Activated CD4-positive, alpha-beta T cell treated with anti-CD3 and anti-CD28 coated beads, Interleukin-2, Interleukin-4, amounts not matched to agents 100 ng/mL and 50 ng/mL, durations not matched to agents 16 hours and 8 hours (primary cell): Measurements from ENCODE around the gene SRL.

Source experiments
- DNase-seq: peaks from one replicate; pipeline ENCODE4 v3.0.0-alpha.2; 2020; ENCODE audit warnings: low spot score

The SRL gene

DNA sequence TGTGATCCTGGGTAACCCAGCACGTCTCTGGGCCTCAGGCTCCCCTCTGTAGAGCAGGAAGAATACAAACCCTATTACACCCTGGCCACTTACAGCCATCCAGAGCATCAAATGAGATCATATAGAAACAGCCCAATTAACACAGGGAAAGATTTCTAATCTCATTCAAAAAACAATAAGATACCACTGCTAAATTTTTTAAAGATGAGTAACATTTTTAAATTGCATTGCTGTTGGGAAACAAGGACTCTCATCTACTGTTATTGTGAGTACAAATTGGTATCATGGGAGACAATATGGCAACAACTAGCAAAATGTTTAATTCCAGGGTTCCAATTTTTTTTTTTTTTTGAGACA, 41.1 kb downstream of the SRL start:
- DNase-seq: no peak

DNA sequence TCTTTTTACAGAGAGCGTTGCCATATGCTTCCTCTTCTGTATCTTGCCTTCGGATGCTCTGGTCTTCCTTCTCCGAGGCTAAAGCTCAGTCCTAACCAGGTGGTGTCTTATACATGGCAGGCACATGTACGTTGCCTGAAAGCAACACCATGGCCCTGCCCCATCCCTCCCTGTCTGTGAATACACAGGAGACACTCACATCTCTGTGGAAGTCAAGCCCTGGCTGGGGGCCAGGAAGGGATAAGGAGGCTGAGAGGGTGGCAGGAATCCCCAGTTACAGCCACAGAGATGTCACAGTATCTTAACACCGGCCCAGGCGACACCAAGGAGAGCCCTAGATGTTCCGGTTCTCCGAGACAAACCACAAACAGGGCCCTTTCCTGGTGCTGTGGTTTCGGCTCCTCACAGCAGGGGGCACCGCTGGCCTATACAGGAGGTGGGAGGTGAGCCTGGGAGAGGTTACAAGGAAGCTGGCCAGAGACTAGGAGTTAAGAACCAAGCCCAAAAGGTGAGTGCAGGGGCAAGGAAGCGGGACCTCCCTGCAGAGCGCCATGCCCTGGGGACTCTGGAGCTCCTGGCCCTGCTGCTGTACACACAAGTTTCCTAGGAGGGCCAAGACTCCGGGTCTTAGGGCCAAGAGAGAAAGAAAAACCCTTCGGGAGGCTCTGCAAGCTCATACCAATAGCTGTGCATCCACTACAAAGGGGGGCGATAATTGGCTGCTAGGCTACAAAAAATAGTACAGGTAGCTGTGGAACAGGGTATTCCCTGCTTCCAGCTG, 41.7 kb downstream of the SRL start:
- DNase-seq: peak; percentile 28

DNA sequence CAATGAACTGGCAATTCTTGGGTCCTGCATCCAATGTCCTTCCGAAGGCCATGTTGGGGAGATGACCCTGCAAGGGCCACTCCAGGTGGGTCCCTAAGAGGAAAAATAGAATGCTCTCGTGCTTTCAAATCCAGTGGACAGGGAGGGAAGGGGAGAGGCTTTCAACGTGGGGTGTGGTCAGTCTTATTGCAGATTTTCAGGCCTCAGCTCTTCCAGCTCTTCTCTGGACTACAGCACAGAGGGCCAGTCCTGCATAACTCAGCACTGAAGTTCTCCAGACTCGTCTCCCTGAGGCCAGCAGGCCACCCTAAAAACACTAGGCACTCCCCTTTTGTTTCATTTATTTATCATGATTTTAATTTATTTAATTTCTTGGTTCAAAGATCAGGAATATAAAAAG, 43.1 kb downstream of the SRL start:
- no peak for DNase-seq

DNA sequence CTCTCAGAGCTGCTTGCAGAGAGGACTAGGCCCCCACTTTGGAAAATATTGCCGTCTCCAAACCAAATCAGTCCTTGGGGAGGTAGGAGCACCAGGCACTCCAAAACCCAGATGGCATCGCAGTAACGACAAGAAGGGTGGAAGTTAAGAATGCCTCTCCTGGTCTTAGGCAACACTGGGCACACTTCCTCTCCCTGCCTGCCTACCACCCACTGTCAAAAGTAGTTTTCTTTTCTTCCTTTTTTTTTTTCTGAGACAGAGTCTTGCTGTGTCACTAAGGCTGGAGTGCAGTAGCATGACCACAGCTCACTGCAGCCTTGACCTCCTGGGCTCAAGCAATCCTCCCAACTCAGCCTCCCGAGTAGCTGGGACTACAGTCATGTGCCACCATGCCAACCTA, 47.2 kb downstream of the SRL start:
- DNase-seq: no peak

DNA sequence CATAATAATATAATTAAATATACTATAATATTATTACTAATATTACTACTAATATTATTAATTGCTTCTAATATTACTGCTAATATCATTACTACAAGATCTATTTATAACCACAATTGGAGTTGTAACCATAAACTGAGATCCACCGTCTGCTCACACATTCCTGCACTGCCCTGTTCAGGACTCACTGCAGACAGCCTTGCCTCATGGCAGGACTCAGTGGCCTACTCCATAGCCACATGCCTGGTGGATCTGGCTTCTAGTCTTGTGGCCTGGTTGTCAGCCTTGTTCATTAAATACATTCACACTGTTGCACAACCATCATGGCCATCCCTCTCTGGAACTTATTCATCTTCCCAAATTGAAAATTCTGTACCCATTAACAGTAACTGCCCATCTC, 48.0 kb downstream of the SRL start:
- no peak for DNase-seq

DNA sequence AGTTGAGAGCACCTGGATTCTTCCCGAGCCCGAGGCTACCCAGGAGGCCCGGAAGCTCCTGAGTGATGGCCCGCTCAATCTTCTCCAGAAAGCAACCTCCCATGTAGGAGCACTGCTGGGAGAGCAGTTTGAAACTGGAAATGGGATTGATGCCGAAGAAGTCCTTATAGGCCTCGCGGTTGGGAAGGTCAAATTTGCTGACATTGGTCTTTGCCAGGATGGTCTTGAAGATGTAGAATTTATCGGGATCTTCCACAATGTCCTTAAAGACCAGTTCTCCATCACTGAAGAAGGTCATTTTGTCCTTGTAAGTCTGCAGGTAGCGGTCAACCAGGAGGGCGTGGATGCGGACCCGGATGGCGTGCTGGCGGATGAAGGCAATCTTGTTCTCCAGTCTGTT, 49.7 kb downstream of the SRL start:
- no peak for DNase-seq

DNA sequence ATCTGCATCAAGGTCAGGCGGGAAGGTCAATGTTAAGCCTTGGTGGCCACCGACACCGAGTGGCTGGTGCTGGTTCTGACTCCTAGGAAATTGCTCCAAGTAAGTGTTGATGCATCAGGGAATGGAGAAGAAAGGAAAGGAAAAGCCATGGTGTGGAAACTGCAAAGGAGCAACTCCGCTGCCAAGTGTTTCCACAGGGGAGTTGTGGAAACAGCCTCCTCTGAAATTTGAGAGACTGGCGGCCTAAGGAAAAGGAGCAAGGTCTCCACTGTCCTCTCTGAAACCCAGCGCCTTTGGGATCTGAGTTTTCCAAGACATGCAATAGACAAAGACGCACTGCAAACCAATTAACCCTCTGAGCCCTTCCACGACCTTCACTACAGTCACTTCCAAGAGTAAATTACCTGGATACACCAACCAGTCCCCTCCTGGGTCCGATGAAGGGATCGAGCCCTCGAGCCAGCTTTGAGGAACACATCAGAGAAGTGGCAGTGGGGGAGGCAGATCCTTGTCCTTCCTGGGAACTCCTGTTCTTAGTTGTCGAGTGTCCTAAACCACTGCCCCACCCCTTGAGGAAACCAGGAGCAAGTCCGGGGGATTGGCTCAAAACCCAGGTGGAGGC, 51.1 kb downstream of the SRL start:
- DNase-seq: no peak

DNA sequence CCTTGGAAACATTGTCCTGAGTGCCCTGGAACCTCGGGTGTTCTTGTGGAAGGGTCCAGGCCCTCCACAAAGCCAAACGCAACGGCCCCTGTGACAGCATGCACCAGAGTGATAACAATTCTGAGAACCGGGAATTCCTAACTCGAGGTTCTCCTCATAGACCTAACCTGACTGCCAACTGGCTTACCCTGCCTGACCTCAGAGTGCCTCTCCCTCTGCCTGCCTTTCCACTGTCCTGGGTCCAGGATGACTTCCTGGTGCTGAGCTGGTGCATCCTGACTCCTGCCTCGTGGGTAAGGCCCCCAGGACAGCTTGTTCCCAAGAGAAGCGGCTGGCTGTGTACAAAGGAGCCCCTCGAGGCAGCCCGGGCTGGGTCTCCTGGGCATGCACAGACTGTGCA, 51.8 kb downstream of the SRL start:
- DNase-seq: no peak

DNA sequence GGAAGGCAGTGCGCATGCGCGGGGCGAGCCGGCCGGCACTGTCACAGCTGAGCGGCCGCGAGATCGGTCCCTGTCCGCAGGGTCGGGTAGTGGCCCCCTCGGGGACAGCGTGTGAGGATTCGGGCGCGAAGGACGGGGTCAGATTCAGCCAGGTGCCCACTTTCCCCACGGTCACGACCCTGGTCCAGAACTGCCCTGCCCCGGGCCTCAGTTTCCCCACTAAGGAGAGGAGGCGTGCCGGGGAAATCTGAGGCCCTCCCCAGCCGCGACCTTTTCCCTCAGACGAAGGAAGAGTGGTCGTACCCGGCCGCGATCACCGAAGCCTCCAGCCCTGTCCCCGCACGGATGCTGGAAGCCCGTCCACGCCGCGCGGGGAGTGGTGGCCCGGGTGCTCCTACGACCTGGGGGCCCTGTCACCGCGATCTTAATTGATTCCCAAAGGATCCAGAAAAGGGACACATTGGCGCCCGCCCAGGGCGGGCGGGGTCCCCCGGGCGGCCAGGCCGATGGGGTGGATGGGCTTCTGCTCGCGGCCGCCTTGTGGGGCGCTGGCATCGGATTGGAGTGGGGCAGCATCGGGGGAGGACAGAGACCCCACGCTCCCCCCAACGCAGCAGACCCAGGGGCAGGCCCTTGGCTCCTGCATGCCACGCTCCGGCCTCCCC, 57.7 kb downstream of the SRL start:
- no peak for DNase-seq

DNA sequence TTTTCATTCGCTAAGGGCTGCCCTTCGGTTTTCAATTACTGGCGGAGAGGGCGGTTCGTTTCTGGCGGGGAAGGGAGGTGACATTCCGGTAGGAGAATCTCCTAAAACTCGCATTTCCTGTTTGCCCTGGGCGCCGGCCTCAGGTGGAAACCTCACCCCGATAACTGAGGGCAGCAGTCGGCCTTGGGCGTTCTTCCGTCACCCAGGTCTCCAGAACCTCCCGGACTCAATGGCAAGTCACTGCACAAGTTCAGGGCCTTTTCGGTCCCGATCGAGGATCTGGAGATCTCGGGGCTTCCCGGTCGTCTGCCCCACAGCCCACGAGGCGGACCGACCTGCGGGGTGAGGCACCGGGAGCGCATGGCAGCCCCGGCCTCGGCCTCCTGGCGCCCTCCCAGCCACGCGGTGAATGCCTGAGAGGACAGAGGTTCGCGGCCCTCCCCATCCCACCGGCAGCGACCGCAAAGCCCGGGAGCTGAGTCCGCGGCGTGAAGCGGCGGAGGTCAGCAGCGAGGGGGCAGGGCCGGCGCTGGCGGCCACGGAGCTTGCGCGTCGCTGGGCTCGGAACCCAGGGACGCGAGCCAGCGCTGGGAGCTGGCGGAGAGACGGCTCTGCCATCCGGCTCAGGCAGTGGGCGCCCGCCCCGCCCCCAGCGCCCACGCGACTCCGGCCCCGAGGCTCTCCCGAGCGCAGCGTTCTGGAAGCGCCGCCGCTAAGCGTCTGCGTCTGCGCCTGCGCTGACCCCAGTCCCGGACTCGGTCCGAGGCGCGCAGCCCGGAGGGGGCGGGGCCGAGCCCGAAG, 58.4 kb downstream of the SRL start:
- peak; percentile 94 for DNase-seq

DNA sequence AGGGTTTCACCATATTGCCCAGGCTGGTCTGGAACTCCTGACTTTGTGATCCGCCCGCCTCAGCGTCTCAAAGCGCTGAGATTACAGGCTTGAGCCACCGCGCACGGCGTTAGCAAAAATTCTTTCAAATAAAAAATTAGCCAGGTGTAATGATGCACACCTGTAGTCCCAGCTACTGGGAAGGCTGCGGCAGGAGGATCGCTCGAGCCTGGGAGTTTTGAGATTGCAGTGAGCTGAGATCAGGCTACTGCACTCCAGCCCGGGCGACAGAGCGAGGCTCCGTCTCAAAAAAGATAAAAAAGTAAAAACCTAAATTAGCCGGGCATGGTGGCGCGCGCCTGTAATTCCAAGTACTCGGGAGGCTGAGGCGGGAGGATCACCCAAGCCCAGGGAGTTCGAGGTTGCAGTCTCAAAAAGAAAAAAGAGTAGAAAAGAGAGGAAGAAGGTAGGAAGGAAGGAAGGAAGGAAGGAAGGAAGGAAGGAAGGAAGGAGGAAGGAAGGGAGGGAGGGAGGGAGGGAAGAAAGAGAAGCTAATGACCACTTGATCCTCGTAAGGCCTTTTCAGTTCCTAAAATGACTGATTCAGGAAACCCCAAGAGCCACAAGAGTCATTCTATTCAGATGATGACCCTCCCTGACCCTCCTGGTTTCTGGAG, 59.2 kb downstream of the SRL start:
- no peak for DNase-seq

DNA sequence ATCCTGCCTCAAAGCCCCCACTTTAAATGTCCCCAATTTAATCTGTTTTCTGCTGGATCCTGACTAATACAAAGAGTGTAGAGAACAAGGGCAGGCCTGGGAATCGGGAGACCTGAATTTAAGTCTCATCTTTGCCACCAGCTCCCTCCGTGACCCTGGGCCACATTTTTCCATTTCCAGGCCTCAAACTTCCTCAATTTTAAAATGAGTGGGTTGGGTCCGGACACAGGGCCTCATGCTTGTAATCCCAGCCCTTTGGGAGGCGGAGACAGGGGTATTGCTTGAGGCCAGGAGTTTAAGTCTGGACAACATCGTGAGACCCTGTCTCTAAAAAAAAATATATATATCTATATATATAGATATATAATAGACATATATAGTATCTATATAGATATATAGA, 61.4 kb downstream of the SRL start:
- DNase-seq: no peak

DNA sequence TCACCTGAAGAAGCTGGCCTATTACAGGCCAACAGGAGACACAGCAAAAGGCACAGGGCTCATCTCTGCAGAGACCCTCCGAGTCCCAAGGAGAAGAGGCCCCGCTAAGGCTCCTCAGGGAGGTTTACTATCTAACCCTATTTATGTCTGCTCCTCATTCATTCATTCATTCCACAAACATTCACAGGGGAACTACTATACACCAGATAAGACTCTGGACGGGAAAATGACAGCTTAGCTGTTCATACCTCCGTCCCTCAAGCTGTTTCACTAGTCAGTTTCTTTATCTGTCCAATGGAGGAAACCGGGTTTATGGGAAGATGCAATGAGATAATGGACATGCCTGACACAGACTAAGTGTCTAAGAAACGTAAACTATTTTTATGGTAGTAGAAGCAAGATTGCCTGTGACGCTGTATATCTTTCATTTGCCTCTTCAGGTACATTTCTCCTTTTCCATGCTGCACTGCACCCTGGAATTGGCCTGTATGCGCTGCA, 62.1 kb downstream of the SRL start:
- DNase-seq: no peak

DNA sequence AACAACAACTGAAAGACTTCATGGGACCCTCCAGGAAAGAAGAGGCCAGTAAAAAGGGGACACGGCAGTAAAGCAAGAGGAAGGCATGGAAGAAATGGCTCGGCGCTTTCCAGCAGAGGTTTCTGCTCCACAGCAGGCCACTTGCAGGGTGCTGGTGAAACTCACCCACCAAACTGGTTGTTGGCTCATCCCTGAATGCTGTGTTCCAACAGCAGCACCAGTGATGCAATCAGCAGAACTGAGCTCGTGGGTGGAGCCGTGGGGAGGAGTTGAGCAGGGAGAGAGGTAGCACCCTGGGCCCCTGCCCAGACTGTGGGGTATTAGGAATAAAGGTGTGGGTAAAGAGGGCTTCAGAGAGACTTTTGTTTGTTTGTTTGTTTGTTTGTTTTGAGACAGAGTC, 62.9 kb downstream of the SRL start:
- DNase-seq: no peak

DNA sequence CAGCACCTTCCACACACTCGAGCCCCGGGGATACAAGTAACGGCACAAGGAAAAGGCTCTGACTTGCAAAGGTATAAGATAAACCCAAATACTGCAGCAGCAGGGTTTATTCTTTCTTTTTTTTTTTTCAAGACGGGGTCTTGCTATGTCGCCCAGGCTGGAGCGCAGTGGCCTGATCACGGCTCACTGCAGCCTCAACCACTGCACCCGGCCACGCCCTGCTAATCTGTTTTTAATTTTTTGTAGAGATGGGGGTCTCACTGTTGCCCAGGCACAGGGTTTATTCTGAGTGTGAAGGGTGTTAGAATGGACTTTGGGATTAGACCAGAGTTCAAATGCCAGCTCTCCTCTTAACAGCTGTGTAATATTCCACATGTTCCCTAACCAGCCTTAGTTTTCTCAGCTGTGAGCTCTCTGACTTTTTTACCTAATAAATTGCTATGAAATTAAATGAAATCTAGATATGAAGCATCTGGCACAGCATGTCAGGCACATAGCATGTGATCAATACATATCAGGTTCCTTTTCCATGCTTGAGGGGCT, 63.3 kb downstream of the SRL start:
- DNase-seq: no peak

DNA sequence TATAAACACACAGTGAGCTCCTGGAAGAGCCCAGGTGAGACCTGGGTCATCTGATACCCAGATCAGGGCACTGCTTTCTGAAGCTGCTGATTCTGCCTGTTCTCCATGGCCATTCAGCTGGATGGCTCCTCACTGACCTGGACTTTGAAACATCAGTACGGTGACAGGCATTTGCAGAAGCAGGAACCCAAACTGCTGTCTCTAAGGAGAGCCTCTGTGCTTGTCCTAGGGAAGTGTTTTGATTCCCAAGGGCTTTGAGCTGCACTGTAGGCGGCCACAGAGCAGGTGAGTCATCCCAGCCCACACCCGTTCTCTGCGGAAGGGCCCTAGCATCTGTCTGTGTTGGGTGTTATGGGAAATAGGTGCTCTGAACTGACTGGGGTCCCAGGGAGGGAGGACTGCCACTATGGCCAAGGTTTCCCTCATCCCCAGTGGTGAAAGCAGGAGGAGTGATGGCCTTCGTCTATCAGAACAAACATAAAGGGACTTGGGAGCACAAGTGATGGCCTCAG, 64.9 kb downstream of the SRL start:
- DNase-seq: no peak

DNA sequence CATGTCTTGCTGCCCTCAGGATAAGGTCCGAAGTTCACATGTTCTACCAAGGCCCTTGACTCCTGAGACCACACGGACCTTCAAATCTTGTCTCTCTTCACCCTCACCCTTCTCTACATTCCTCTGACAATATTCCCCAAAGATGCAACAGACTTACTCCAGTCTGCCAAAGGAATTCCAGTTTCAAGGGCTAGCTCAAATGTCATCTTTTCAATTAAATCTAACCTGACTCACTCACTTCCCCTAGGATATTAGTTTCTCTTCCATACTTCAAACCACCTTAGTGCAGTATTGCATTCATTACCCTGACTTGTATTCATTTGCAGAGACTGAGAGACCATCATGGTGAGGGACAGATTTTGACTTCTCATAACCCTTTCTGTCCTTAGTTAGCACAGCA, 66.0 kb downstream of the SRL start:
- DNase-seq: no peak

DNA sequence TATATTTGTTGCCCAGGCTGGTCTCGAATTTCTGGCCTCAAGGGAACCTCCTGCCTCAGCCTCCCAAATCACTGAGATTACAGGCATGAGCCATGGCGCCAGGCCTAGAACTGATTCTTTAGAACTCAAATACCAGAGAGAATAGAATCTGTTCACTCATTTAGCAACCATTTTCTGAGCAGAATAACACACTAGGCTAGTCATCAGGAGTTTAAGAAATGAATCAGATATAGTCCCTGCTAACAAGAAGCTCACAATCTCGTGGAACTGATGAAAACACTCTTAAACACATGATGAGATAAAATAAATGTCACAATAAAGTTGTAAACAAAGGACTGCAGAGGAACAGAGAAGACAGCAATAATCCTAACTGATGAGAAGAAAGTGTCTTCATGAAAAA, 69.8 kb downstream of the SRL start:
- peak; percentile 37 for DNase-seq

DNA sequence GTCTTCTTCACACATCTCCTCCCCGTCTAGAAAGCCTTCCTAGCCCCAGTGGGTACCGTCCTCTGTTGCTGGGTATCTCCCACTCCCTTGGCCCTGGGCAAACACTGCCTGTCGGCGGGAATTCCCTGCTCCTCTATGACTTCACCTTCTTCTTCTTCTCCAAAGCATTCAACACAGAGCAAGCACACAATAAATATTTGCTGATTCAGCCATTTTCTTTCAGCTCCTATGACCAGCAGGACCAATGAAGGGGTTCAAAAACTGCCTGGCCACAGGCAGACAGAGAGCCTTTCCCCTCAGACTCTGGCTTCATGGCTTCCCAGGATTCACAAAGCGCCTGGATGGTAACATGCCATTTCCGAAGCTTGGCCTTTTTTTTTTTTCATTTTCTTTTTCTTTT, 72.5 kb downstream of the SRL start:
- DNase-seq: no peak

DNA sequence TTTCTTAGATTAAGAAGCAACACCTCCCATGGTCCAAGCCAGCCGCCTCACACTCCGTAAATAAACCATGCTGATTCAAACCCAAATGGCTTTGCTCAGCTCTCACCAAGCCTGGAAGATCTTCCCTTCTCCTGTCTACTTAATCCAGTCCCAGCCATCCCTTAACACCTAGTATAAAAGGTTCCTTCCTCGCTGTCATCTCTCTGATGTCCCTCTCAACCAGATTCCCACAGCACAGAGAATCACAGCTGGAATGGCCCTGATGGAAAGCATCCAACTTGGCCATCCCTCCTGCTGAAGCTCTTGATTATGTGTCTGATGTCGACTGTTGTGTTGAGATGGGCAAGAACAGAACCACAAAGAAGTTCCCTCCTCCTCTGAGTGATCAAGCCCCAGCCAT, 75.1 kb downstream of the SRL start:
- DNase-seq: no peak

DNA sequence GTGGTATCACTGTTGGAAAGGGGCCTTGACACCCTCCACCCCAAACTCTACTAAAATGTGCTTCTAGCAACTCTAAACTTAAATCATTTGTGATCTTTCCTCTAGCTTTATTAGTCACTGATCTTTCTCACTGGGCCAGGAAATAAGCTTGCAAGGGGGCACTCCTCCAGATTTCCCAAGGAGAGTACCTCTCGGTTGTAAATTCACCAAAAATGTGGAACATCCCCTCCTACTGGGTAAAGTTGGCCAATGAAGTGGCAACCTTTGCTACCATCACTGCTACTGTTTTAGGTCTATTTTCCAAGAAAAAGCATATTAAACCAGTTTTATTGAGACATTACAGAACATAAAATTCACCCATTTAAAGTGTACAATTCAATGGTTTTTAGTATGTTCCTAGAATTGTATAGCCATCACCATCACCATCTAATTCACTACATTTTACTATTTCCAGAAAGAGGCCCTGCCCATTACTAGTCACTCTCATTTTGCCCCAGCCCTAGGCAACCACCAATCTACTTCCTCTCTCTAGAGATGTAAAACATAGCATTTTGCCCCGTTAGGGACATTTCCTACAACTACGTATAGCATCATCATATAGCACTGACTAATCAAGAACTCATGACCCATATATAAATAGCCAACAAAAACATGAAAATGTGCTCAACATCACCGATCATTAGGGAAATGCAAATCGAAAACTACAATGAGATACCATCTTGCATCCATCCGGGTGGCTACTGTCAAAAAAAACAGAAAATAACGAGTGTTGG, 81.0 kb downstream of the SRL start:
- no peak for DNase-seq
